Heart left ventricle (tissue), 16 donors: Measurements from ENCODE around the gene HNRNPL. TPM values are rescaled to one million over a fixed set of nuclear protein-coding genes. Genes with fewer than 3 reads are reported as not detected.

Source experiments
- ATAC-seq, 4 donors: fragments of 200-7000 bp; cut with Tn5 transposase; one replicate each; pipeline ENCODE4 v1.9.1; 2020 to 2022; ENCODE audit warnings: moderate library complexity in 4 of 4, mild to moderate bottlenecking in 3 of 4, moderate number of reproducible peaks in 1 of 4
- DNase-seq, 5 donors: peaks; one replicate each; pipeline ENCODE4 v3.0.0-alpha.2; 2020
- H3K27ac ChIP-seq, 12 donors: fragments of 200-600 bp; sonication (generic) in 4 of 12; one replicate each; pipeline versions ENCODE4 v1.5.0 to v1.8.0; 2016 to 2022; ENCODE audit warnings: mild to moderate bottlenecking in 2 of 12
- H3K27me3 ChIP-seq, 9 donors: fragments of 200-600 bp; sonication (generic) in 2 of 9; one replicate each; pipeline versions ENCODE4 v1.5.1 to v1.8.0; 2016 to 2022; ENCODE audit warnings: mild to moderate bottlenecking in 3 of 9
- H3K36me3 ChIP-seq, 9 donors: fragments of 200-600 bp; sonication (generic) in 2 of 9; one replicate each; pipeline versions ENCODE4 v1.5.0 to v1.8.0; 2018 to 2022; ENCODE audit warnings: mild to moderate bottlenecking in 2 of 9
- H3K4me1 ChIP-seq, 12 donors: fragments of 200-600 bp; sonication (generic) in 4 of 12; one replicate each; pipeline versions ENCODE4 v1.5.0 to v1.8.0; 2016 to 2022; ENCODE audit warnings: mild to moderate bottlenecking in 3 of 12
- H3K4me3 ChIP-seq, 12 donors: fragments of 200-600 bp; sonication (generic) in 4 of 12; one replicate each; pipeline versions ENCODE4 v1.5.0 to v1.8.0; 2017 to 2022; ENCODE audit warnings: mild to moderate bottlenecking in 9 of 12, moderate library complexity in 4 of 12
- H3K9me3 ChIP-seq, 12 donors: fragments of 200-600 bp; sonication (generic) in 4 of 12; one replicate each; pipeline versions ENCODE4 v1.5.0 to v1.8.0; 2016 to 2022; ENCODE audit warnings: mild to moderate bottlenecking in 1 of 12
- POLR2A ChIP-seq, 2 donors: fragments of 450-650 bp; IDR thresholded peaks; one replicate each; pipeline ENCODE4 v1.6.1; 2017; ENCODE audit warnings: antibody characterized with exemption in 2 of 2, mild to moderate bottlenecking in 2 of 2, moderate library complexity in 2 of 2
- WGBS, 4 donors: extraction: QIAGEN DNeasy Blood & Tissue Kit in 2 of 4; methylation state at CpG; one replicate each; pipeline versions ENCODE4 v1.1.5 to v1.1.7; 2013 to 2018; 5-methylcytosine and 5-hydroxymethylcytosine counted together
- intact Hi-C, 10 donors: fragments of 100-400 bp; cut with DNase I; formaldehyde crosslinking; loops; one replicate each; pipeline versions ENCODE4 v1.11.1 to v1.14.2; 2022
- polyA plus RNA-seq, 2 donors: library from polyadenylated mRNA; stranded (reverse); fragments of 200-250 nt; gene quantifications; one replicate each; pipeline ENCODE4 v1.2.3, GENCODE V29; 2013
- total RNA-seq, 9 donors: library from RNA; depleted of rRNA in 2 of 9; stranded (reverse); fragments of >200 nt in 2 of 9; fragmentation: NEBNext Ultra II Directional in 3 of 9; extraction: Animal tissue kit (Norgen Biotek cat#: 25700) in 3 of 9; gene quantifications; one replicate each; pipeline versions ENCODE4 v1.1.0 to v1.2.4, GENCODE V29; 2016 to 2023
- TF ChIP-seq, protein P1 (sequence below), 12 donors: fragments of 200-600 bp; sonication (generic) in 4 of 12; IDR thresholded peaks; one replicate each; pipeline versions ENCODE4 v1.5.0 to v1.8.0; 2018 to 2022; ENCODE audit warnings: antibody characterized with exemption in 12 of 12, mild to moderate bottlenecking in 5 of 12
- donor health status: ischemic (EF 13 %, LVEDD 7.1; RV severe dilation, severe dysfunction).
- donor health status: healthy with polysubstance abuse.
- donor health status: DM: no; HTN: yes; CAD: no.
- donor health status: DM: no; HTN: no; CAD: no.
- donor health status: ischemic (EF 25% LVEDD 6.9; RV normal size, moderate dysfunction).
- donor health status: ischemic (EF 25% LVEDD 5.7; RV mildly dilated, moderate dysfunction).
- donor health status: healthy.
- donor health status: DM: yes; HTN: yes; CAD: no.
- donor health status: ischemic (EF 35%, LVEDD 5.7; RV mildly dilated, moderate dysfunction).
- donor health status: nonischemic (EF 11% LVEDD 7.7; RV severe dilation, severe dysfunction).
- donor health status: DM: yes; HTN: yes; CAD: no.
- donor health status: PGD.
- donor health status: ischemic (EF 29% LVEDD 5.4; RV normal size, mild dysfunction).
- donor health status: nonischemic (EF 23%, LVEDD 6.1; RV moderate dilation, normal function).

HNRNPL gene
- total and polyA plus RNA-seq, 11 donors = 93.6 to 256 (median 149) TPM

GRCh38 chr19:38836159-38836982, 13.4 kb downstream of the HNRNPL start:
- ATAC-seq = no peak
- intact Hi-C loops = loop anchor here in 6 of 10 donors (5.0 to 10.0 kb wide), 6 partner anchors 58 to 202 kb away; partner anchors contain the start of genes NFKBIB (in 1 of the 6) and SIRT2 (in 1 of the 6)
- H3K36me3 ChIP-seq = peaks cover 7 to 69% (median 62%) of the 10 kb centered on the region in 9 donors
- H3K4me3 ChIP-seq = no peak overlapping the region
- H3K4me1 ChIP-seq = peaks cover 0 to 19% (median 8%) of the 10 kb centered on the region in 12 donors
- H3K27me3 ChIP-seq = no peaks in the 10 kb centered on the region
- DNase-seq = no peak
- TF ChIP-seq, protein P1, sequence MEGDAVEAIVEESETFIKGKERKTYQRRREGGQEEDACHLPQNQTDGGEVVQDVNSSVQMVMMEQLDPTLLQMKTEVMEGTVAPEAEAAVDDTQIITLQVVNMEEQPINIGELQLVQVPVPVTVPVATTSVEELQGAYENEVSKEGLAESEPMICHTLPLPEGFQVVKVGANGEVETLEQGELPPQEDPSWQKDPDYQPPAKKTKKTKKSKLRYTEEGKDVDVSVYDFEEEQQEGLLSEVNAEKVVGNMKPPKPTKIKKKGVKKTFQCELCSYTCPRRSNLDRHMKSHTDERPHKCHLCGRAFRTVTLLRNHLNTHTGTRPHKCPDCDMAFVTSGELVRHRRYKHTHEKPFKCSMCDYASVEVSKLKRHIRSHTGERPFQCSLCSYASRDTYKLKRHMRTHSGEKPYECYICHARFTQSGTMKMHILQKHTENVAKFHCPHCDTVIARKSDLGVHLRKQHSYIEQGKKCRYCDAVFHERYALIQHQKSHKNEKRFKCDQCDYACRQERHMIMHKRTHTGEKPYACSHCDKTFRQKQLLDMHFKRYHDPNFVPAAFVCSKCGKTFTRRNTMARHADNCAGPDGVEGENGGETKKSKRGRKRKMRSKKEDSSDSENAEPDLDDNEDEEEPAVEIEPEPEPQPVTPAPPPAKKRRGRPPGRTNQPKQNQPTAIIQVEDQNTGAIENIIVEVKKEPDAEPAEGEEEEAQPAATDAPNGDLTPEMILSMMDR (IDR thresholded peaks at IDR 0.05) = no peak
- TF ChIP-seq POLR2A (IDR thresholded peaks at IDR 0.05) = no peak
- no peaks in the 10 kb centered on the region for H3K9me3 ChIP-seq
- 73 to 82% (median 75%) methylated on average over 8 of the region's 8 CpGs for WGBS, 4 donors
- no peak overlapping the region for H3K27ac ChIP-seq

GRCh38 chr19:38834590-38834989, 15.2 kb downstream of the HNRNPL start:
- Histone ChIP-seq H3K27me3 (no peaks in the 10 kb centered on the region), H3K4me1 (peaks cover 0 to 32% (median 19%) of the 10 kb centered on the region in 12 donors), H3K27ac (peak overlapping the region in 2 of 12 donors; percentile 3 to 27), H3K36me3 (peaks cover 7 to 61% (median 55%) of the 10 kb centered on the region in 9 donors), H3K9me3 (no peaks in the 10 kb centered on the region), H3K4me3 (no peak overlapping the region)
- intact Hi-C loops = loop anchor here in 6 of 10 donors (5.0 to 10.0 kb wide), 6 partner anchors 60 to 200 kb away; partner anchors contain the start of genes ACTN4 (in 1 of the 6), NFKBIB (in 1 of the 6) and SIRT2 (in 1 of the 6)
- DNase-seq = peak in 1 of 5 donors; percentile 2
- TF ChIP-seq, protein P1 (IDR thresholded peaks at IDR 0.05) = no peak
- TF ChIP-seq POLR2A (IDR thresholded peaks at IDR 0.05) = no peak
- 93 to 97% (median 96%) methylated on average over 6 of the region's 6 CpGs for WGBS, 4 donors
- no peak for ATAC-seq

DNA sequence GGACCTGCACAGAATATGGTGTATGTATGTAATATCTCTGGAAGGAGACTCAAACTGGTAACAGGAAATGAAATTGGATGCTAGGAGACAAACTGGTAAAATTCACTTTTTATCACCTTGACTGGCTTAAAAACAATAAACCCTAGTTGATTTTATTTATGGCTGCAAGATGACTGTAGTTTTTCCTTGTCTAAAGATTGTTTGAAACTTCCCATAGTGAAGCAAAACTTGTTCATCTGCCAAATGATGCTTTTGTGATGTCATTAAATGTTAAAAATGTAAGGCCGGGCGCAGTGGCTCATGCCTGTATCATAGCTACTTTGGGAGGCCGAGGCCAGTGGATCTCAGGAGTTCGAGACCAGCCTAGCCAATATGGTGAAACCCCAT, 15.7 kb downstream of the HNRNPL start:
- Histone ChIP-seq H3K27ac (peak overlapping the region in 2 of 12 donors; percentile 3 to 27), H3K9me3 (no peaks in the 10 kb centered on the region), H3K27me3 (no peaks in the 10 kb centered on the region), H3K4me1 (peaks cover 0 to 34% (median 19%) of the 10 kb centered on the region in 12 donors), H3K4me3 (no peak overlapping the region), H3K36me3 (peaks cover 7 to 61% (median 55%) of the 10 kb centered on the region in 9 donors)
- intact Hi-C loops = loop anchor here in 6 of 10 donors (5.0 to 10.0 kb wide), 6 partner anchors 61 to 199 kb away; partner anchors contain the start of genes ACTN4 (in 1 of the 6), NFKBIB (in 1 of the 6) and SIRT2 (in 1 of the 6)
- ATAC-seq (no peak), DNase-seq (no peak)
- TF ChIP-seq POLR2A (IDR thresholded peaks at IDR 0.05) = no peak
- TF ChIP-seq, protein P1 (IDR thresholded peaks at IDR 0.05) = no peak
- 90 to 96% (median 93%) methylated on average over 4 of the region's 4 CpGs for whole genome bisulfite sequencing, 4 donors

DNA sequence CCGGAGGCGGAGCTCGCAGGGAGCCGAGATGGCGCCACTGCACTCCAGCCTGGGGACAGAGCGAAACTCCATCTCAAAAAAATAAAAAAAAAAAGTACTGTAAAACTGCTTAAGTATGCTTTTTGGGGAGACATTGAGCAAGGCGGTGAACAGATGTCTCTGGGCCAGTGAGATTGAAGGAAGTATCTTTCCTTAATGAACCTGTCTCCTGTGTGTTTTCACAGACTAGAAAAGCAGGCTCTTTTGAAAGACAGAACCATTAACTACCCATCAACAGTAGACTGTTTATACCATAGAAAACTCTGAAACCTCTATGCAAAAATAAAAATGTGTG, 16.7 kb downstream of the HNRNPL start:
- no peak for DNase-seq
- H3K9me3 ChIP-seq = no peaks in the 10 kb centered on the region
- H3K4me3 ChIP-seq = no peak overlapping the region
- peak overlapping the region in 4 of 12 donors; percentile 90 to 96 (median 94) for H3K27ac ChIP-seq
- no peak for TF ChIP-seq POLR2A (IDR thresholded peaks at IDR 0.05)
- TF ChIP-seq, protein P1 (IDR thresholded peaks at IDR 0.05) = no peak
- peaks cover 6 to 60% (median 55%) of the 10 kb centered on the region in 9 donors for H3K36me3 ChIP-seq
- no peak for ATAC-seq
- H3K4me1 ChIP-seq = peaks cover 0 to 34% (median 21%) of the 10 kb centered on the region in 12 donors
- no peaks in the 10 kb centered on the region for H3K27me3 ChIP-seq
- 87 to 95% (median 92%) methylated on average over 7 of the region's 7 CpGs for WGBS, 4 donors
- intact Hi-C loops = loop anchor here in 8 of 10 donors (2.0 to 10.0 kb wide), 7 partner anchors 16 to 198 kb away; partner anchors contain the start of genes HNRNPL (in 3 of the 8), ACTN4 (in 1 of the 8), NFKBIB (in 1 of the 8) and SIRT2 (in 1 of the 8)
